ENCODE results near the gene PRR7. TPM values are rescaled to one million over a fixed set of nuclear protein-coding genes. Genes with fewer than 3 reads are reported as not detected.

Gene PRR7
- total RNA-seq, 2 experiments from 2014 or later = 12.3 to 13.0 TPM

- peak overlapping the region; percentile 81 for H3K4me3 Mint-ChIP-seq
- no peaks in the 10 kb centered on the region for H3K27me3 Mint-ChIP-seq
- peaks cover 29% of the 10 kb centered on the region for H3K4me1 Mint-ChIP-seq
- no peaks in the 10 kb centered on the region for H3K9me3 Mint-ChIP-seq (ENCODE audit: low read depth)
- DNase-seq (no peak), ATAC-seq (peak; percentile 2)
- POLR2A ChIA-PET = interaction anchor here (0.6 kb wide), 1 partner anchor 11 kb away, joined by 6 read pairs; no protein-coding TSS in a partner anchor
- CTCF ChIA-PET = interaction anchor here (0.8 to 12.6 kb wide), 7 partner anchors 9 to 35 kb away, joined by 3 to 131 read pairs (median 9); no protein-coding TSS in a partner anchor
- intact Hi-C loops (cut with DNase I, micrococcal nuclease) = loop anchor here in 1 of 2 experiments (1.0 to 5.0 kb wide), 3 partner anchors 91 to 727 kb away; partner anchors contain the start of genes DDX41, NHP2 and UIMC1
- peaks cover 32% of the 10 kb centered on the region for H3K36me3 Mint-ChIP-seq (ENCODE audit: low read depth)
- H3K27ac Mint-ChIP-seq = peak overlapping the region; percentile 94
These were observed 21.3 kb upstream of the PRR7 start for GRCh38 chr5:177425196-177425800.

GRCh38 chr5:177425801-177426565 is 20.6 kb upstream of the PRR7 start:
- H3K27ac Mint-ChIP-seq = peak overlapping the region; percentile 94
- CTCF ChIA-PET = interaction anchor here (0.6 to 12.6 kb wide), 13 partner anchors 8 to 121 kb away, joined by 3 to 131 read pairs (median 4); partner anchors contain the start of gene PFN3
- intact Hi-C loops (cut with DNase I, micrococcal nuclease) = loop anchor here (1.0 to 5.0 kb wide), 13 partner anchors 22 to 1037 kb away; partner anchors contain the start of genes DDX41 (in 1 of the 2), HIGD2A (in 1 of the 2), NHP2 (in 1 of the 2) and NOP16 (in 1 of the 2)
- peaks cover 39% of the 10 kb centered on the region for H3K36me3 Mint-ChIP-seq (ENCODE audit: low read depth)
- H3K9me3 Mint-ChIP-seq (ENCODE audit: low read depth) = no peaks in the 10 kb centered on the region
- peaks cover 36% of the 10 kb centered on the region for H3K4me1 Mint-ChIP-seq
- peak; percentile 100 for DNase-seq
- H3K4me3 Mint-ChIP-seq = peak overlapping the region; percentile 81
- no peaks in the 10 kb centered on the region for H3K27me3 Mint-ChIP-seq
- ATAC-seq = peak; percentile 77
- POLR2A ChIA-PET = interaction anchor here (0.5 to 2.3 kb wide), 13 partner anchors 9 to 114 kb away, joined by 3 to 17 read pairs (median 6); partner anchors contain the start of genes LMAN2, MXD3 and PRR7

GRCh38 chr5:177426566-177427210 is 19.9 kb upstream of the PRR7 start, which contains the start of gene GRK6:
Gene GRK6 (plus strand): TSS chr5:177426676. CDS start chr5:177426846, 170 bp downstream.
- DNase-seq (peak; percentile 82), ATAC-seq (peak; percentile 4)
- peak within 1 kb of the TSS; percentile 88 for H3K4me3 Mint-ChIP-seq
- CTCF ChIA-PET = interaction anchor here (0.6 to 12.6 kb wide), 12 partner anchors 8 to 122 kb away, joined by 3 to 131 read pairs (median 4); partner anchors contain the start of gene PFN3
- H3K4me1 Mint-ChIP-seq = peaks cover 43% of the 10 kb centered on the region
- no peaks in the 10 kb centered on the region for H3K9me3 Mint-ChIP-seq (ENCODE audit: low read depth)
- peaks cover 43% of the 10 kb centered on the region for H3K36me3 Mint-ChIP-seq (ENCODE audit: low read depth)
- H3K27me3 Mint-ChIP-seq = no peaks in the 10 kb centered on the region
- H3K27ac Mint-ChIP-seq = peak within 1 kb of the TSS; percentile 94
- intact Hi-C loops (cut with DNase I, micrococcal nuclease) = loop anchor here (1.0 to 5.0 kb wide), 12 partner anchors 22 to 1038 kb away; partner anchors contain the start of genes HIGD2A (in 1 of the 2), NHP2 (in 1 of the 2), NOP16 (in 1 of the 2) and NSD1 (in 1 of the 2)
- POLR2A ChIA-PET = interaction anchor here (0.5 to 2.3 kb wide), 15 partner anchors 8 to 115 kb away, joined by 3 to 17 read pairs (median 5); partner anchors contain the start of genes LMAN2, MXD3 and PRR7

GRCh38 chr5:177427211-177427822 is 19.3 kb upstream of the PRR7 start:
- peak overlapping the region; percentile 94 for H3K27ac Mint-ChIP-seq
- no peaks in the 10 kb centered on the region for H3K27me3 Mint-ChIP-seq
- peaks cover 49% of the 10 kb centered on the region for H3K4me1 Mint-ChIP-seq
- H3K9me3 Mint-ChIP-seq (ENCODE audit: low read depth) = no peaks in the 10 kb centered on the region
- CTCF ChIA-PET = interaction anchor here (0.6 to 12.6 kb wide), 6 partner anchors 13 to 58 kb away, joined by 3 to 131 read pairs (median 19); no protein-coding TSS in a partner anchor
- POLR2A ChIA-PET = interaction anchor here (0.9 to 2.3 kb wide), 11 partner anchors 13 to 115 kb away, joined by 3 to 17 read pairs (median 5); partner anchors contain the start of genes MXD3, PDLIM7 and PRR7
- H3K4me3 Mint-ChIP-seq = peak overlapping the region; percentile 88
- DNase-seq = peak; percentile 46
- ATAC-seq = no peak
- H3K36me3 Mint-ChIP-seq (ENCODE audit: low read depth) = peaks cover 48% of the 10 kb centered on the region
- intact Hi-C loops (cut with DNase I, micrococcal nuclease) = loop anchor here in 1 of 2 experiments (2.0 to 5.0 kb wide), 6 partner anchors 125 to 1039 kb away; partner anchors contain the start of genes HIGD2A, NHP2, NOP16 and PRELID1

GRCh38 chr5:177427919-177428573 is 18.6 kb upstream of the PRR7 start:
- ChIA-PET POLR2A (interaction anchor here (0.5 to 2.3 kb wide), 9 partner anchors 12 to 115 kb away, joined by 3 to 13 read pairs (median 3); partner anchors contain the start of genes PDLIM7 and PRR7), CTCF (interaction anchor here (1.0 to 12.6 kb wide), 7 partner anchors 17 to 116 kb away, joined by 3 to 131 read pairs (median 4); partner anchors contain the start of gene MXD3)
- Mint-ChIP-seq H3K27ac (peak overlapping the region; percentile 94), H3K27me3 (no peaks in the 10 kb centered on the region), H3K36me3 (ENCODE audit: low read depth) (peaks cover 52% of the 10 kb centered on the region), H3K4me1 (peaks cover 54% of the 10 kb centered on the region), H3K4me3 (peak overlapping the region; percentile 88), H3K9me3 (ENCODE audit: low read depth) (no peaks in the 10 kb centered on the region)
- DNase-seq (peak; percentile 69), ATAC-seq (no peak)
- intact Hi-C loops (cut with DNase I, micrococcal nuclease) = loop anchor here (2.0 to 5.0 kb wide), 9 partner anchors 19 to 1039 kb away; partner anchors contain the start of genes HIGD2A (in 1 of the 2), NHP2 (in 1 of the 2), NOP16 (in 1 of the 2) and PRELID1 (in 1 of the 2)

GRCh38 chr5:177428574-177429217 is 17.9 kb upstream of the PRR7 start:
- DNase-seq (peak; percentile 46), ATAC-seq (no peak)
- Mint-ChIP-seq H3K4me3 (peak overlapping the region; percentile 88), H3K27ac (peak overlapping the region; percentile 94), H3K27me3 (no peaks in the 10 kb centered on the region), H3K36me3 (ENCODE audit: low read depth) (peaks cover 56% of the 10 kb centered on the region), H3K4me1 (peaks cover 61% of the 10 kb centered on the region), H3K9me3 (ENCODE audit: low read depth) (no peaks in the 10 kb centered on the region)
- ChIA-PET CTCF (interaction anchor here (1.0 to 12.6 kb wide), 9 partner anchors 12 to 117 kb away, joined by 3 to 131 read pairs (median 5); partner anchors contain the start of gene MXD3), POLR2A (interaction anchor here (0.6 to 4.8 kb wide), 8 partner anchors 9 to 69 kb away, joined by 3 to 85 read pairs (median 12); partner anchors contain the start of genes PDLIM7 and PRR7)
- intact Hi-C loops (cut with DNase I, micrococcal nuclease) = loop anchor here (1.0 to 5.0 kb wide), 12 partner anchors 18 to 724 kb away; partner anchors contain the start of genes PRR7 (in 2 of the 2), LMAN2 (in 1 of the 2), NHP2 (in 1 of the 2) and PDLIM7 (in 1 of the 2)

GRCh38 chr5:177429248-177430040 is 17.2 kb upstream of the PRR7 start:
- ChIA-PET CTCF (interaction anchor here (0.7 to 12.6 kb wide), 13 partner anchors 11 to 117 kb away, joined by 3 to 131 read pairs (median 4); partner anchors contain the start of gene MXD3), POLR2A (interaction anchor here (0.6 to 4.8 kb wide), 8 partner anchors 8 to 316 kb away, joined by 3 to 85 read pairs (median 12); partner anchors contain the start of gene PRR7)
- ATAC-seq (peak; percentile 45), DNase-seq (peak; percentile 96)
- peak overlapping the region; percentile 94 for H3K27ac Mint-ChIP-seq
- no peaks in the 10 kb centered on the region for H3K9me3 Mint-ChIP-seq (ENCODE audit: low read depth)
- peak overlapping the region; percentile 88 for H3K4me3 Mint-ChIP-seq
- peaks cover 64% of the 10 kb centered on the region for H3K36me3 Mint-ChIP-seq (ENCODE audit: low read depth)
- peaks cover 68% of the 10 kb centered on the region for H3K4me1 Mint-ChIP-seq
- intact Hi-C loops (cut with DNase I, micrococcal nuclease) = loop anchor here (1.0 to 5.0 kb wide), 13 partner anchors 17 to 778 kb away; partner anchors contain the start of genes PRR7 (in 2 of the 2), LMAN2 (in 1 of the 2), NHP2 (in 1 of the 2) and PDLIM7 (in 1 of the 2)
- H3K27me3 Mint-ChIP-seq = no peaks in the 10 kb centered on the region

Data from activated CD4-positive, alpha-beta T cell treated with anti-CD3 and anti-CD28 coated beads for 36 hours (primary cell).